IMR-90 (cell line): Measurements from ENCODE around the gene GSTA5. TPM values are rescaled to one million over a fixed set of nuclear protein-coding genes. Genes with fewer than 3 reads are reported as not detected.

Experiments
- ATAC-seq: fragments of 200-7000 bp; cut with Tn5 transposase; 2 replicates; pipeline ENCODE4 v1.9.1; 2020; ENCODE audit warnings: low read depth, mild to moderate bottlenecking, moderate library complexity
- BruUV-seq: library from RNA; stranded (reverse); fragments of 400-500 nt; replicated peaks from 2 replicates; lab custom pipeline; 2021; lab: Mats Ljungman, UMichigan
- CTCF ChIA-PET: fragments of 300-600 bp; formaldehyde crosslinking; extraction: SDS; loops from one replicate; lab custom pipeline; 2021; ENCODE audit warnings: antibody characterized with exemption; lab: Yijun Ruan, JAX
- POLR2A ChIA-PET: fragments of 300-600 bp; sonication (Branson Sonifier 250); formaldehyde crosslinking; loops from one replicate; lab custom pipeline; 2022; ENCODE audit warnings: antibody characterized with exemption; ENCODE audit not compliant: unreplicated experiment; lab: Charles Lee
- DNase-seq: peaks from one replicate; pipeline ENCODE4 v3.0.0; 2013
- H2AFZ ChIP-seq: replicated peaks from 2 replicates; pipeline ENCODE3; 2013; ENCODE audit warnings: low read length, mild to moderate bottlenecking; ENCODE audit not compliant: poor library complexity
- H2AK5ac ChIP-seq: 2 replicates; pipeline ENCODE4 v1.6.1; 2013; ENCODE audit warnings: low read depth, low read length, inconsistent platforms
- H2AK9ac ChIP-seq: replicated peaks from 2 replicates; pipeline ENCODE3; 2013; ENCODE audit warnings: mild to moderate bottlenecking, low read depth, low read length, moderate library complexity; ENCODE audit not compliant: poor library complexity
- H2BK120ac ChIP-seq: 2 replicates; pipeline ENCODE4 v1.6.1; 2013; ENCODE audit warnings: low read depth, low read length, inconsistent platforms
- H2BK15ac ChIP-seq: 3 replicates; pipeline ENCODE4 v1.6.1; 2013; ENCODE audit warnings: low read depth, low read length, inconsistent platforms
- H2BK20ac ChIP-seq: 2 replicates; pipeline ENCODE4 v1.6.1; 2013; ENCODE audit warnings: low read depth, mild to moderate bottlenecking, inconsistent platforms, low read length, moderate library complexity
- H2BK5ac ChIP-seq: 2 replicates; pipeline ENCODE4 v1.6.1; 2013; ENCODE audit warnings: mild to moderate bottlenecking, low read depth, low read length, inconsistent platforms; ENCODE audit not compliant: poor library complexity, severe bottlenecking
- H3K14ac ChIP-seq: replicated peaks from 2 replicates; pipeline ENCODE4 v1.6.1; 2013; ENCODE audit warnings: low read depth, low read length, inconsistent platforms
- H3K18ac ChIP-seq: 2 replicates; pipeline ENCODE4 v1.6.1; 2013; ENCODE audit warnings: low read depth, low read length, control low read depth
- H3K23ac ChIP-seq: 2 replicates; pipeline ENCODE4 v1.6.1; 2013; ENCODE audit warnings: low read depth, low read length, inconsistent platforms
- H3K27ac ChIP-seq: 2 replicates; pipeline ENCODE4 v1.5.1; 2013; ENCODE audit warnings: mild to moderate bottlenecking, control low read depth, low read length; ENCODE audit not compliant: insufficient read depth
- H3K27me3 ChIP-seq: 2 replicates; pipeline ENCODE4 v1.6.1; 2013; ENCODE audit warnings: low read length; ENCODE audit not compliant: control insufficient read depth, insufficient read depth
- H3K36me3 ChIP-seq: 2 replicates; pipeline ENCODE4 v1.6.1; 2013; ENCODE audit warnings: low read length, mixed read lengths; ENCODE audit not compliant: control insufficient read depth, insufficient read depth
- H3K4ac ChIP-seq: 2 replicates; pipeline ENCODE4 v1.6.1; 2013; ENCODE audit warnings: low read depth, low read length, inconsistent platforms
- H3K4me1 ChIP-seq: 2 replicates; pipeline ENCODE4 v1.6.1; 2013; ENCODE audit warnings: low read length, mixed read lengths; ENCODE audit not compliant: control insufficient read depth, insufficient read depth
- H3K4me2 ChIP-seq: 2 replicates; pipeline ENCODE4 v1.6.1; 2013; ENCODE audit warnings: low read depth, mild to moderate bottlenecking, control low read depth, low read length, moderate library complexity
- H3K4me3 ChIP-seq: 2 replicates; pipeline ENCODE4 v1.5.1; 2013; ENCODE audit warnings: low read depth, mild to moderate bottlenecking, control low read depth, low read length, moderate library complexity; ENCODE audit not compliant: insufficient read depth
- H3K56ac ChIP-seq: 2 replicates; pipeline ENCODE4 v1.6.1; 2013; ENCODE audit warnings: low read length, inconsistent platforms; ENCODE audit not compliant: insufficient read depth; ENCODE audit errors: extremely low read depth
- H3K79me1 ChIP-seq, 2 experiments: 2 replicates each; pipeline ENCODE4 v1.6.1; 2013; ENCODE audit warnings: low read length in 2 of 2, inconsistent platforms in 1 of 2, low read depth in 1 of 2
- H3K9ac ChIP-seq: 2 replicates; pipeline ENCODE4 v1.6.1; 2013; ENCODE audit warnings: low read depth, low read length, control low read depth
- H3K9me1 ChIP-seq: 2 replicates; pipeline ENCODE4 v1.6.1; 2013; ENCODE audit warnings: low read length, inconsistent platforms; ENCODE audit not compliant: insufficient read depth
- H3K9me3 ChIP-seq: 2 replicates; pipeline ENCODE4 v1.6.1; 2013; ENCODE audit warnings: low read length; ENCODE audit not compliant: control insufficient read depth, insufficient read depth
- H4K20me1 ChIP-seq: 2 replicates; pipeline ENCODE4 v1.6.1; 2013; ENCODE audit warnings: low read length, inconsistent platforms; ENCODE audit not compliant: insufficient read depth
- H4K5ac ChIP-seq: 2 replicates; pipeline ENCODE4 v1.6.1; 2013; ENCODE audit warnings: mild to moderate bottlenecking, low read depth, low read length, control low read depth
- H4K8ac ChIP-seq, 2 experiments: 2 replicates each; pipeline ENCODE4 v1.6.1; 2013; ENCODE audit warnings: low read depth in 2 of 2, low read length in 2 of 2, control low read depth in 1 of 2, inconsistent platforms in 1 of 2
- H4K91ac ChIP-seq: 2 replicates; pipeline ENCODE4 v1.6.1; 2013; ENCODE audit warnings: low read depth, low read length, inconsistent platforms; ENCODE audit not compliant: insufficient read depth
- BHLHE40 ChIP-seq: fragments of 150-350 bp; IDR thresholded peaks from 2 replicates; pipeline ENCODE4 v1.6.1; 2016; ENCODE audit warnings: mild to moderate bottlenecking, low read depth, low read length
- CEBPB ChIP-seq: IDR thresholded peaks from 2 replicates; pipeline ENCODE4 v1.6.1; 2012; ENCODE audit warnings: low read depth, low read length, improper control_type of control experiment
- CHD1 ChIP-seq: IDR thresholded peaks from 2 replicates; pipeline ENCODE4 v1.6.1; 2012; ENCODE audit warnings: low read depth, low read length, improper control_type of control experiment
- FOS ChIP-seq: fragments of 150-350 bp; IDR thresholded peaks from 2 replicates; pipeline ENCODE4 v1.6.1; 2016; ENCODE audit warnings: low read depth, low read length
- MAFK ChIP-seq: IDR thresholded peaks from 2 replicates; pipeline ENCODE4 v1.6.1; 2012; ENCODE audit warnings: low read depth, low read length, improper control_type of control experiment
- MAZ ChIP-seq: IDR thresholded peaks from 2 replicates; pipeline ENCODE4 v1.6.1; 2012; ENCODE audit warnings: low read depth, mild to moderate bottlenecking, low read length, improper control_type of control experiment, moderate library complexity, borderline replicate concordance
- MXI1 ChIP-seq: IDR thresholded peaks from 2 replicates; pipeline ENCODE4 v1.6.1; 2012; ENCODE audit warnings: low read depth, mild to moderate bottlenecking, low read length, moderate library complexity, borderline replicate concordance
- RAD21 ChIP-seq: IDR thresholded peaks from 2 replicates; pipeline ENCODE4 v1.6.1; 2012; ENCODE audit warnings: low read length, improper control_type of control experiment
- SMC3 ChIP-seq: fragments of 150-350 bp; IDR thresholded peaks from 2 replicates; pipeline ENCODE4 v1.6.1; 2016; ENCODE audit warnings: low read depth, mild to moderate bottlenecking, antibody characterized with exemption, low read length, moderate library complexity
- WGBS, 2 experiments: methylation state at CpG; one replicate each; pipeline versions ENCODE4 v1.1.5 to v1.1.7; 2013; ENCODE audit warnings: missing lambda C conversion rate in 2 of 2; ENCODE audit not compliant: insufficient read length in 1 of 2; ENCODE audit errors: extremely low coverage in 2 of 2; 5-methylcytosine and 5-hydroxymethylcytosine counted together
- dilution Hi-C: fragments of 300-500 bp; cut with HindIII; formaldehyde crosslinking; loops from one replicate; pipeline ENCODE4 v1.14.3; 2018; ENCODE audit warnings: low sequenced_read_pairs; ENCODE audit not compliant: unreplicated experiment
- in situ Hi-C: fragments of 300-500 bp; cut with MboI; formaldehyde crosslinking; loops from 3 replicates; pipeline ENCODE4 v1.14.3; 2019; ENCODE audit warnings: low sequenced_read_pairs, inconsistent platforms, mixed read lengths
- intact Hi-C: fragments of 100-400 bp; cut with micrococcal nuclease; formaldehyde crosslinking; loops from 2 replicates; pipeline ENCODE4 v1.10.0; 2022
- polyA plus RNA-seq, 3 experiments: library from polyadenylated mRNA; depleted of rRNA; stranded (reverse); fragments of >200 nt; gene quantifications; 2 replicates each; pipeline ENCODE4 v1.2.3, GENCODE V29; 2012; ENCODE audit warnings: low replicate concordance in 1 of 3
- total RNA-seq: library from RNA; depleted of rRNA; stranded (reverse); fragments of >200 nt; gene quantifications from 2 replicates; pipeline ENCODE4 v1.2.3, GENCODE V29; 2012
- TF ChIP-seq, protein P1 (sequence below): conservative IDR thresholded peaks from 2 replicates; pipeline ENCODE4 v1.5.1; 2012; ENCODE audit warnings: mild to moderate bottlenecking, low read depth, low read length, improper control_type of control experiment

GSTA5 gene
- total and polyA plus RNA-seq, 2 of the 4 experiments (the other 2 are of a cell fraction): not detected

- intact Hi-C loops (loop anchor here (5.0 kb wide), 1 partner anchor 158 kb away; the partner anchor contains the start of gene GSTA4), dilution Hi-C loops (no loop called here), in situ Hi-C loops (no loop called here)
- no CpG with 5 or more reads among the region's 20 CpGs for WGBS, 2 experiments
- Histone ChIP-seq H3K27ac (no peak overlapping the region), H2BK5ac (no peak overlapping the region), H2AK9ac (peak overlapping the region; percentile 78), H3K4me1 (no peaks in the 10 kb centered on the region), H3K14ac (no peak overlapping the region), H2AK5ac (peak overlapping the region; percentile 24), H3K9me3 (no peaks in the 10 kb centered on the region), H3K79me1 (no peaks in the 10 kb centered on the region), H2BK120ac (no peak overlapping the region), H3K9me1 (no peaks in the 10 kb centered on the region; the same call in 1 of the 2 replicates), H3K4me3 (no peak overlapping the region), H3K36me3 (no peaks in the 10 kb centered on the region), H3K23ac (no peak overlapping the region), H4K5ac (no peak overlapping the region), H3K9ac (no peak overlapping the region), H4K91ac (no peak overlapping the region), H3K4me2 (no peak overlapping the region), H4K20me1 (no peaks in the 10 kb centered on the region), H4K8ac (no peak overlapping the region), H2BK20ac (no peak overlapping the region), H3K18ac (no peak overlapping the region), H2BK15ac (no peak overlapping the region; the same call in 2 of the 3 replicates), H3K27me3 (peaks cover 10% of the 10 kb centered on the region), H2AFZ (peak overlapping the region; percentile 75), H3K4ac (no peak overlapping the region), H3K56ac (no peak overlapping the region)
- ATAC-seq (peak; percentile 98), DNase-seq (peak; percentile 62)
- BruUV-seq: no TSS peak
- 0 out of 2 replicates have a peak, but pooled peaks have one; percentile 7 for TF ChIP-seq FOS
- TF ChIP-seq MAFK: no peak
- no peak for TF ChIP-seq CHD1
- TF ChIP-seq BHLHE40: no peak
- TF ChIP-seq MXI1: no peak
- peak; percentile 59 for TF ChIP-seq RAD21
- TF ChIP-seq MAZ: no peak
- peak; percentile 40 for TF ChIP-seq SMC3
- no peak for TF ChIP-seq CEBPB
- TF ChIP-seq, protein P1, sequence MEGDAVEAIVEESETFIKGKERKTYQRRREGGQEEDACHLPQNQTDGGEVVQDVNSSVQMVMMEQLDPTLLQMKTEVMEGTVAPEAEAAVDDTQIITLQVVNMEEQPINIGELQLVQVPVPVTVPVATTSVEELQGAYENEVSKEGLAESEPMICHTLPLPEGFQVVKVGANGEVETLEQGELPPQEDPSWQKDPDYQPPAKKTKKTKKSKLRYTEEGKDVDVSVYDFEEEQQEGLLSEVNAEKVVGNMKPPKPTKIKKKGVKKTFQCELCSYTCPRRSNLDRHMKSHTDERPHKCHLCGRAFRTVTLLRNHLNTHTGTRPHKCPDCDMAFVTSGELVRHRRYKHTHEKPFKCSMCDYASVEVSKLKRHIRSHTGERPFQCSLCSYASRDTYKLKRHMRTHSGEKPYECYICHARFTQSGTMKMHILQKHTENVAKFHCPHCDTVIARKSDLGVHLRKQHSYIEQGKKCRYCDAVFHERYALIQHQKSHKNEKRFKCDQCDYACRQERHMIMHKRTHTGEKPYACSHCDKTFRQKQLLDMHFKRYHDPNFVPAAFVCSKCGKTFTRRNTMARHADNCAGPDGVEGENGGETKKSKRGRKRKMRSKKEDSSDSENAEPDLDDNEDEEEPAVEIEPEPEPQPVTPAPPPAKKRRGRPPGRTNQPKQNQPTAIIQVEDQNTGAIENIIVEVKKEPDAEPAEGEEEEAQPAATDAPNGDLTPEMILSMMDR: peak; percentile 59
- ChIA-PET POLR2A (no interaction called here), CTCF (interaction anchor here (0.6 kb wide), 1 partner anchor 164 kb away, joined by 3 read pairs; no protein-coding TSS in a partner anchor)
Observed at GRCh38 chr6:52839124-52840055, 1.2 kb downstream of the GSTA5 start.
